ENCODE results near the gene SGIP1.

- TF ChIP-seq RAD21 (IDR thresholded peaks at IDR 0.05; ENCODE audit: low read length) (no peak), POLR2A (IDR thresholded peaks at IDR 0.05; ENCODE audit: low read depth, low read length) (no peak), CEBPB (IDR thresholded peaks at IDR 0.05; ENCODE audit: low read depth, low read length) (no peak), MXI1 (IDR thresholded peaks at IDR 0.05; ENCODE audit: borderline replicate concordance, low read depth, low read length) (no peak), SMC3 (IDR thresholded peaks at IDR 0.05; ENCODE audit: low read depth, low read length) (no peak)
- TF ChIP-seq, protein P1, sequence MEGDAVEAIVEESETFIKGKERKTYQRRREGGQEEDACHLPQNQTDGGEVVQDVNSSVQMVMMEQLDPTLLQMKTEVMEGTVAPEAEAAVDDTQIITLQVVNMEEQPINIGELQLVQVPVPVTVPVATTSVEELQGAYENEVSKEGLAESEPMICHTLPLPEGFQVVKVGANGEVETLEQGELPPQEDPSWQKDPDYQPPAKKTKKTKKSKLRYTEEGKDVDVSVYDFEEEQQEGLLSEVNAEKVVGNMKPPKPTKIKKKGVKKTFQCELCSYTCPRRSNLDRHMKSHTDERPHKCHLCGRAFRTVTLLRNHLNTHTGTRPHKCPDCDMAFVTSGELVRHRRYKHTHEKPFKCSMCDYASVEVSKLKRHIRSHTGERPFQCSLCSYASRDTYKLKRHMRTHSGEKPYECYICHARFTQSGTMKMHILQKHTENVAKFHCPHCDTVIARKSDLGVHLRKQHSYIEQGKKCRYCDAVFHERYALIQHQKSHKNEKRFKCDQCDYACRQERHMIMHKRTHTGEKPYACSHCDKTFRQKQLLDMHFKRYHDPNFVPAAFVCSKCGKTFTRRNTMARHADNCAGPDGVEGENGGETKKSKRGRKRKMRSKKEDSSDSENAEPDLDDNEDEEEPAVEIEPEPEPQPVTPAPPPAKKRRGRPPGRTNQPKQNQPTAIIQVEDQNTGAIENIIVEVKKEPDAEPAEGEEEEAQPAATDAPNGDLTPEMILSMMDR (conservative IDR thresholded peaks at IDR 0.05; ENCODE audit: low read depth, low read length): no peak
These were observed 258.0 kb downstream of the SGIP1 start for GRCh38 chr1:66791621-66792610.

All from IMR-90 (cell line).